Prostate gland (tissue), 2 donors: Measurements from ENCODE around the gene FASTKD1.

ENCODE experiments used
- POLR2A ChIP-seq: fragments of 450-650 bp; IDR thresholded peaks from one replicate; pipeline ENCODE4 v1.6.1; 2016; ENCODE audit warnings: antibody characterized with exemption, mild to moderate bottlenecking
- POLR2AphosphoS5 ChIP-seq: sonication (generic); formaldehyde crosslinking; IDR thresholded peaks from one replicate; pipeline ENCODE4 v1.6.1; 2017; ENCODE audit warnings: antibody characterized with exemption
- TF ChIP-seq, protein P1 (sequence below), 4 experiments: fragments of 200-600 bp in 2 of 4; fragments of 450-650 bp in 2 of 4; sonication (generic) in 2 of 4; IDR thresholded peaks; 1 replicate in 3 of 4; 2 replicates in 1 of 4; pipeline ENCODE4 v1.5.1; 2016 to 2019; ENCODE audit warnings: antibody characterized with exemption in 4 of 4, mild to moderate bottlenecking in 2 of 4, moderate library complexity in 2 of 4

GRCh38 chr2:169493360-169493759, 80.3 kb downstream of the FASTKD1 start:
- TF ChIP-seq, protein P1, sequence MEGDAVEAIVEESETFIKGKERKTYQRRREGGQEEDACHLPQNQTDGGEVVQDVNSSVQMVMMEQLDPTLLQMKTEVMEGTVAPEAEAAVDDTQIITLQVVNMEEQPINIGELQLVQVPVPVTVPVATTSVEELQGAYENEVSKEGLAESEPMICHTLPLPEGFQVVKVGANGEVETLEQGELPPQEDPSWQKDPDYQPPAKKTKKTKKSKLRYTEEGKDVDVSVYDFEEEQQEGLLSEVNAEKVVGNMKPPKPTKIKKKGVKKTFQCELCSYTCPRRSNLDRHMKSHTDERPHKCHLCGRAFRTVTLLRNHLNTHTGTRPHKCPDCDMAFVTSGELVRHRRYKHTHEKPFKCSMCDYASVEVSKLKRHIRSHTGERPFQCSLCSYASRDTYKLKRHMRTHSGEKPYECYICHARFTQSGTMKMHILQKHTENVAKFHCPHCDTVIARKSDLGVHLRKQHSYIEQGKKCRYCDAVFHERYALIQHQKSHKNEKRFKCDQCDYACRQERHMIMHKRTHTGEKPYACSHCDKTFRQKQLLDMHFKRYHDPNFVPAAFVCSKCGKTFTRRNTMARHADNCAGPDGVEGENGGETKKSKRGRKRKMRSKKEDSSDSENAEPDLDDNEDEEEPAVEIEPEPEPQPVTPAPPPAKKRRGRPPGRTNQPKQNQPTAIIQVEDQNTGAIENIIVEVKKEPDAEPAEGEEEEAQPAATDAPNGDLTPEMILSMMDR (IDR thresholded peaks at IDR 0.05): no peak
- TF ChIP-seq POLR2AphosphoS5 (no peak), POLR2A (no peak)
